Pons (tissue), 1 donor: ENCODE measurements around the gene SCCPDH.

Experiments
- DNase-seq: peaks from one replicate; pipeline ENCODE4 v3.0.0-alpha.2; 2016; ENCODE audit warnings: low spot score

SCCPDH gene

DNA sequence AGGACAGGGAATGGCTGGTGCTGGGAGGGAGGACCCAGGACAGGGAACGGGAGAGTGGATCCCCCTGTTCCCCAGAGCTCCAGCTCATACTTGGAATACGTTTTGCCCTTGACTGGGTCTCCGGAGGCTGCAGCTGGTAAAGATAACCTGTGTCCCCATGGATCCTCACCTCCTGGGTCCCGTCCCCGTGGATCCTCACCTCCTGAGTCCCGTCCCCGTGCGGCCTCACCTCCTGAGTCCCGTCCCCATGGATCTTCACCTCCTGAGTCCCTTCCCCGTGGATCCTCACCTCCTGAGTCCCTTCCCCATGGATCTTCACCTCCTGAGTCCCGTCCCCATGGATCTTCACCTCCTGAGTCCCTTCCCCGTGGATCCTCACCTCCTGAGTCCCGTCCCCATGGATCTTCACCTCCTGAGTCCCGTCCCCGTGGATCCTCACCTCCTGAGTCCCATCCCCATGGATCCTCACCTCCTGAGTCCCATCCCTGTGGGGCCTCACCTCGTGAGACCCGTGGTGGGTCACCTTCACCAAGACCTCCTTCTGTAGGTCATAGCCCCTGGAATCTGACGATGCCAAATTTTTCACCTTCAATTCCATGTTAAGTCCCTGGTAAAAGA, 61.4 kb downstream of the SCCPDH start:
- DNase-seq = no peak

DNA sequence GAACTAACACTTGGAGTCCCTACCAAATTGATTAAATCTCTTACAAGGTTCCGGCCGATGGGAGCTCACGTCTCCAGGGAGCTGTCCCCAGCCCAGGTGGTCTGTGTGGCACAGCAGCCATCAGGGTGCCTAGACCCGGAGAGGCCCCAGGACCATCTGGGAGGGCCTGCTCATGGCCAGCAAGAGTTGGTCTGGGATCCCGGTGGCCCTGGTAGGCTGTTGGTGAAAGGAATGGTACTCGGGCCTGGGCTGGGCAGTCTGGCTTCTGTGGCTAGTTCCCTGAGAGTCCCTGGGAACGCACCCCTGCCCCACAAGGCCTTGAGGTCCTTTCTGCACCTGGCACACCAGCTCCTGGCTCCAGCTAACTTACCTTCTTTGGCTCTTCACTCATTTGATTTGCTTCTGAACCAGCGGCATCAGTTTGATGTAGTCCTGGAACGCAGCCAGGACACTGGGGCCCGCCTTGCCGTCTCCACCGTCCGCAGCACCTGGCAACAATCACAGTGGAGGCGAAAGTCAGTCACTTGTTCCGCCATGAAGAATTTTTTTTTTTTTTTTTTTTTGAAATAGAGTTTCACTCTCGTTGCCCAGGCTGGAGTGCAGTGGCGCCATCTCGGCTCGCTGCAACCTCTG, 62.5 kb downstream of the SCCPDH start:
- no peak for DNase-seq

DNA sequence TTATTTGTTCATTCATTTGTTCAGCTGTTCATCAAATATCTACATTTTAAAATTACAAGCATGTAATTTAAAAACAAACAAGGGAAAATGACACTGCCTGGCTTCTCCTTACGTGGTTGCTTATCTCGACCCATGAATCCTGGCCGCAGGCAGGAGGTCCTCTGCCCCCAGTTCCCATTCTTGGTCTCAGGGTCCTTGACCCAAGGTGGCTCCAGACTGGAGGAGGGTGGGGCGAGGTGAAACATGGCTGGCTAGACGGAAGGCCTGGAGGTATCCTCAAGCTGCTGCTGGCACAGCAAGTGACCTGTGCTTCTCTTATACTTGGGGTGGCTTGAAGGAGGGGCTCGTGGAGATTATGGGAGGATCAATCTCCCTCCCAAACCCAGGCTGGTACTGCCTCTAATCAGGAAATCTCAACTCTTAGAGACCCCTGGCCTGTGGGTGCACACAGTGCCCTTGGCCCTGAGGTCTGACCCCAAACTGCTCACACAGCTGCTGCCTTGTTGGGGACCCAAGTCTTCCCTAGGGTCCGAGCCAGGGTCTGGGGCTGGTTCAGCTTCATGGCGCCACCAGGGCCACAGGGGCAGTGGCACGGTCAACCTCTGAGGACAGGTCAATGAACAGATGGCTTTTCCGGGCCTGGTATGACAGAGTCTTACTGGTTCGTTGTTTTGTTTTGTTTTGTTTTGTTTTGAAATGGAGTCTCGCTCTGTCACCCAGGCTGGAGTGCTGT, 63.7 kb downstream of the SCCPDH start:
- DNase-seq = no peak

- no peak for DNase-seq
Measured at GRCh38 chr1:246788895-246789338, 64.7 kb downstream of the SCCPDH start.

DNA sequence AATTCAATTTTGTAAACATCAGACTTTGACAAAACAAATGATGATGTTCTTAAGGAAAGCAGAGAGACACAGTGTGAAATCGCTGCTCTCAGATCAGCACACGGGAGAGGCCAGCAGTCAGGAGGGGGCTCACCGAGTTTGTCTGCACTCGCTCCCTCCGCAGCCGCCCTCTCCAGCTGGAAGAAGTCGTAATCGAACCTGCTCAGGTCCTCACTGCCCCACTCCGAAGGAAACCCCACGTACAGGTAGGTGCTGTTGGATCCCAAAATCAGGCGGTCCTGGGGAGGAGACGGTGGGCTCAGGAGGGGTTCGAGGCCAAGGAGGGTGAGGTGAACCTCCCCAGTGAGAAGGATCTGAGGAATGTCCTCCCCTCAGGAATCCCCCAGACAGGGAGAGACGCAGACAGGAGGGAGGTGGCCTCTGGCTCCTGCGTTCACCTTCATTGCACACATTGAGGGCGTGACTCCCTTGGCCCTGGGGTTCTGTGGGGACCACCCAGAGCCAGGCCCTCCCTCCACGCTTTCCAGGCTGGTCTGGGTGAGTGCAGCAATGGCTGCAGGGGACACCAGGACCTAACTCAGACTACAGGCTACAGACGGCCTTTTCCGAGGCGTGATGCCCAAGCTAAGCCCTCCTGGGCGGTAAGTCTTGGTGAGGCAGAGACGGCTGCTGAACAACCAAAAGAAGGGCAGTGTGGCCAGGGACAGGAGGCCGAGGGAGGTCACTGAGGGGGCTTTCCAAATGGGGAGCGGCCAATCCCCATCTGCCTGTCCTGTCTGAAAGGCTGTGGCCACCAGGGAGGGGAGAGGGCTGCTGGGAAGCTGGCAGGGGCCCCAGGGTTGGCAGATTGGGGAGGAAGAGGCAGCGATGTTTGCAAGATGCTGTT, 65.5 kb downstream of the SCCPDH start:
- DNase-seq = no peak

GRCh38 chr1:246790364-246790763, 66.2 kb downstream of the SCCPDH start:
- no peak for DNase-seq

DNA sequence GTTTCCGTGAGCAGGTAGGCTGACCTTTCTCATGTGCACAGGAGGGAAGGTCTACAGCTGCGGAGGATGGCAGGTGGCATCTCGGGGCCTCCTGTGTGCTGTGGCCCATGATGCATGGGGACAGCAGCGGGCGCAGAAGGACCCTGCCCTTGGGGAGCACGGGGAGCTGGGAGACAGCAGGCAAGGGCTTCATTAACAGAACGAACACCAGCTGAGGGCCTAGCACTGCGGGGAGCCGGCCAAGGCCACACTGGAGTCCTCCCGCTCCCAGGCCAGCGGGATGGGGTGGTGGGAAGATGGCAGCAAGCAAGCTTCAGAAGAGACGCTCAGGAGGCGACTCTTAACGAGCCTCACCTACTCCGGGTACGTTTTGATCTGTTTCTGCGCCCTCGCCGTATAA, 66.6 kb downstream of the SCCPDH start:
- DNase-seq = no peak

DNA sequence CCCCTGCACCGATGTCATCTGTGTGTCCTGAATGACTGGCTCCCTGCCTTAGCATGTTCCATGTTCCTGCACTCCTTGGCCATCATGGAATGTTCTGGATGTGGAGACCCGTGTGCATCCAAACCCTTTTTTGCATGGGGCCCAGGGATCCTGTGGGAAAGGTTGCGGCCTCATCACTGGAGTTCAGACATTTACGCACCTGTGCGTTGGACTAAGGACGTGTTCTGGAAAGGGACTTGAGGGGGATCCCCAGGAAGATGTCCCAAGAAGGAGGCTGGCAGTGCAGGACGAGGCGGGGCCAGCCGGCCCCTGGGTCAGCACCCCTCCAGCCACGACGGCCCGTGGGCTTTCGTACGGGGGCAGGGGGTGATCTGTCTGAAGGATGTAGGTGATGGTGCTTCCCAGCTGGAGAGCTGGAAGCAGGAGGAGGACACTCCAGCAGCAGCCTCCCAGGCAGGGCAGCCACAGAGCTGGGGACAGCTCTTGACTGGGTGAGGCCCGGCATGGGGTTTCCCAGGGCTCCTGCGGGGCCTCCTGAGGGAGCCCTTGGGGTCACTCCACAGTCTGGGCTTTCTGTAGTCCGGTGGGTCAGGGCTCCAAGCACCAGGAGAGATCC, 67.2 kb downstream of the SCCPDH start:
- no peak for DNase-seq

DNA sequence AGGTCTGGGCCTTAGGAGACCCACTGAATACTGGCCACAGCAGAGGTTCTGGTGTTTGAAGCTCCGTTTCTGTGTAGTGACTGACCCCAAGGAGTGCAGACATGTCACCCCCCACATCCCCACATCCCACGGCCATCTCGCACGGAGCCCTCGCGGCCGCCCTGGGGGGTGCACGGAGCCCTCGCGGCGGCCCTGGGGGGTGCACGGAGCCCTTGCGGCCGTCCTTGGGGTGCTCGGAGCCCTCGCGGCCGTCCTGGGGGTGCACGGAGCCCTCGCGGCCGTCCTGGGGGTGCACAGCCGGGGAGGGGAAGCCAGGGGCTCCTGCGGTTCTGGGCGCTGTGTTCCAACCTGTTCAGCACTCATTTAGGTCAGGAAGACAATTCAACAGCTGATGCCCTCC, 68.4 kb downstream of the SCCPDH start:
- no peak for DNase-seq

- no peak for DNase-seq
Measured at GRCh38 chr1:246793356-246793896, 69.2 kb downstream of the SCCPDH start.

DNA sequence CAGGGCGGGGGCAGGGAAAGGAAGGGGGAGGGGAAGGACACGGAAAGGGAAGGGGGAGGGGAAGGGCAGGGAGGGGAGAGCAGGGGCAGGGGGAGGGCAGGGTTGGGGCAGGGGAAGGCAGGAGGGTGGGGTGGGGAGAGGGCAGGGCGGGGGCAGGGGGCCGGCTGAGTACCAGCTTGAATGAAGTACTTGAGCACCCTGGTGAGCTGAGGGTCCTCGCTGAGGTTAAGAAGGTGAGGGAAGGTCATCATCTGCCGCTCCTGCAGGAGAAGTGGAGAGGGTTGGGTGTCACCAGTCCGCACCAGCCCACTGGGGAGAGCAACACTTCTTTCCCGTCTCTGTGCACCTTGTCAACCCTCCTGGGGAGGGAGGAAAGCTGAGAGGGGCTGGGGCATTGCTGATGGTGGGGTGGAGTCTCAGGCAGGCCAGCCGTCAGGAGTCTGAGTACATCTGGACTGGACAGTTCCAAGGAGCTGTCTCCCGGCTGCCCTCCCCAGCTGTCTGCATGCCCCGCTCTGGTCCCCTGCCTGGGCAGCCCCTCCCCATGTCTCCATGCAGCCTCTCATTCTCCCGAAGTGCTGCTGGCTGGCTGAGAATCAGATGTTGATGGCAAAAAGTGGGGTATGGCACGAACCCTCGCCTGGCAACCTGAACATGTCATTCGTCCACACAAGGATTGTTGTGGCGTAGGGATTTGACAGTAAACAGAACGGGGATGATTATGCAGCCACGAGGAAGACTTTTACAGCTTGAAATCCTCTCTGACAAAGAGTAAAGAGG, 70.0 kb downstream of the SCCPDH start:
- no peak for DNase-seq

- no peak for DNase-seq
Measured at GRCh38 chr1:246794828-246795671, 70.8 kb downstream of the SCCPDH start.

DNA sequence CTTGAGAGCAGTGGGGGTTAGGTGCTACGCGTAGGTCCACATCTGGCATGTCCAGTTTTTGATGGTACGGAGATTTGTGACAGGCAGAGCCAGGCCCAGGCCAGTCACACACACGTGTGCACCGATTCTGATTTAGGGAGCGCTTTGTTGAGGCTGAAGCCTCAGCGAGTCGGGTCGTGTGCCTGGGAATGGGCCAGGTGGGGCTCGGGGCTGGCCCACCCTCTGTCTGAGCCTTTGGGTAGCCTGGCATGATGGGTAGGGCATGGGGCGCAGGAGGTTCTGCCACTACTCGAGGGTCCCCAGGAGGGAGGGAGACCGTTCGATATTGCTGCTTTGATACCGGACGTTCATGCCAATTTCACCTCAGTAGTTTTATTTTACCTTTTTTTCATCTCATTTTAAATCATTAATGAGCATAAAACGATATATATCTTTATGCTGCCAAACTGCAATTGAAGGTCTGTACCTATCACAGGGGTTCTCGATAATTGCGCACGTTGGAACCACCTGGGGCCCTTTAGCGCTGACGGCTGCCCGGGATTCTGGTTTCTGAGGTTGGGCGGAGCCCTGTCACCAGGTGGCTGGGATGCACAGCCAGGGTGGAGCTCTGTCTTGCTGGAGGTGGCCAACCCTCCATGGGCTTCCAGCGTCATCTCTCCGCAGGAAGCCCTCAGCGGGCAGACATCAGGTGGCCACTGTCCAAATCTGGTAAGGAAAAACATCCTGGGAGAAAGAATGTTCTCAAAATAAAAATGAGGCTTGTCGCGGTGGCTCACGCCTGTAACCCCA, 71.9 kb downstream of the SCCPDH start:
- no peak for DNase-seq

GRCh38 chr1:246797157-246797556, 72.9 kb downstream of the SCCPDH start:
- no peak for DNase-seq

- no peak for DNase-seq
Measured at GRCh38 chr1:246797597-246797996, 73.4 kb downstream of the SCCPDH start.

- DNase-seq = no peak
Measured at GRCh38 chr1:246798107-246798506, 73.9 kb downstream of the SCCPDH start.

GRCh38 chr1:246798606-246799496, 74.6 kb downstream of the SCCPDH start:
- no peak for DNase-seq

GRCh38 chr1:246800356-246800755, 76.1 kb downstream of the SCCPDH start:
- DNase-seq = no peak
